Cardiac muscle cell (in vitro differentiated cells and primary cell): Measurements from ENCODE around the gene SCFD1. TPM values are rescaled to one million over a fixed set of nuclear protein-coding genes. Genes with fewer than 3 reads are reported as not detected.
A peak's percentile ranks its signal among the peaks of the same experiment; 100 is the strongest.

Source experiments
- DNase-seq, 2 donors: peaks; one replicate each; pipeline versions ENCODE4 v3.0.0 to v3.0.0-alpha.2; 2010 to 2017; ENCODE audit warnings: low read depth in 1 of 2, low spot score in 1 of 2
- H3K27ac ChIP-seq: fragments of 200-600 bp; sonication (generic); 2 replicates; pipeline ENCODE4 v1.5.1; 2016
- H3K27me3 ChIP-seq: fragments of 200-600 bp; sonication (generic); 2 replicates; pipeline ENCODE4 v1.6.0; 2016; ENCODE audit warnings: control low read depth
- H3K36me3 ChIP-seq: fragments of 200-600 bp; sonication (generic); 2 replicates; pipeline ENCODE4 v1.5.1; 2016; ENCODE audit warnings: control low read depth
- H3K4me1 ChIP-seq: fragments of 200-600 bp; sonication (generic); 2 replicates; pipeline ENCODE4 v1.8.1; 2017; ENCODE audit warnings: low read depth, mild to moderate bottlenecking, mixed run types
- H3K4me3 ChIP-seq: fragments of 200-600 bp; sonication (generic); 2 replicates; pipeline ENCODE4 v1.5.1; 2016; ENCODE audit warnings: mild to moderate bottlenecking
- H3K9me3 ChIP-seq: fragments of 200-600 bp; sonication (generic); 2 replicates; pipeline ENCODE4 v1.5.1; 2017; ENCODE audit warnings: low read depth, mild to moderate bottlenecking, control low read depth
- polyA plus RNA-seq: library from polyadenylated mRNA; unstranded; fragments of >200 nt; fragmentation: Nextera tagmentation; extraction: Ambion mirVana; gene quantifications from 2 replicates; pipeline ENCODE4 v1.2.1, GENCODE V29; 2016
- total RNA-seq: library from RNA; depleted of rRNA; stranded (reverse); fragments of >200 nt; gene quantifications from 2 replicates; pipeline ENCODE4 v1.2.3, GENCODE V29; 2016
- TF ChIP-seq, protein P1 (sequence below): IDR thresholded peaks from 2 replicates; pipeline ENCODE4 v1.5.1; 2012; ENCODE audit warnings: low read depth, mild to moderate bottlenecking, low read length

Gene SCFD1
- total and polyA plus RNA-seq, 2 experiments from 2014 or later, result 51.7 to 76.3 TPM

DNA sequence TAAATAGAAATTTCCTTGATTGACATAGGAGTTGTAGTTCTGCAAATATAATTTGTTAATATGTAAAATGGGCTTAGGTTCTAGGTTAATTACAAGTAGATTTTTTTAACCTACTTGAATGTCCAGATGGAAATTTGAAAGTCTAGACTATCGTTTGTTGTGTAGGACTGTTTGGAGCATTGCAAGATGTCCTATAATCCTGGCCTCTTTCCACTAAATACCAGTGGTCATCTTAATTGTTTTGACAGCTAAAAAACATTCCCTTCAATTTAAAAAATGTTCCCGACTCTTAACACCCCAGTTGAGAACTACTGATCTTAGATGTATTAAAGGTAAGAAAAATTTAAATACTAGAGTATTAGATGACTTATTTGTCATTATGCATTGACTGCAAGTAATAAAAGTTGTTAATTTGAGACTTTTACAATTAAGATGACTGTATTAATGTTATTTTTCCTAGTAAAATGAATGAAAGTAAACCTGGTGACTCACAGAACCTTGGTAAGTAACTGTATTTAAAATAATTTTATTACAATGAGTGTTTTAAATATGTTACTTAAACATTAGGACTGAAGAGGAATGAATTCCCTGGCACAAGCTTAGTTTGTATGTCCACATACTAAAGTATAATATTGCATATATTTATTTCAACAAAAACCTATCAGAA, 41.4 kb upstream of the SCFD1 start:
- H3K4me3 ChIP-seq, result no peak overlapping the region
- peak in 1 of 2 donors; percentile 19 for DNase-seq
- no peaks in the 10 kb centered on the region for H3K27me3 ChIP-seq
- H3K9me3 ChIP-seq, result no peaks in the 10 kb centered on the region
- H3K4me1 ChIP-seq, result no peaks in the 10 kb centered on the region
- TF ChIP-seq, protein P1, sequence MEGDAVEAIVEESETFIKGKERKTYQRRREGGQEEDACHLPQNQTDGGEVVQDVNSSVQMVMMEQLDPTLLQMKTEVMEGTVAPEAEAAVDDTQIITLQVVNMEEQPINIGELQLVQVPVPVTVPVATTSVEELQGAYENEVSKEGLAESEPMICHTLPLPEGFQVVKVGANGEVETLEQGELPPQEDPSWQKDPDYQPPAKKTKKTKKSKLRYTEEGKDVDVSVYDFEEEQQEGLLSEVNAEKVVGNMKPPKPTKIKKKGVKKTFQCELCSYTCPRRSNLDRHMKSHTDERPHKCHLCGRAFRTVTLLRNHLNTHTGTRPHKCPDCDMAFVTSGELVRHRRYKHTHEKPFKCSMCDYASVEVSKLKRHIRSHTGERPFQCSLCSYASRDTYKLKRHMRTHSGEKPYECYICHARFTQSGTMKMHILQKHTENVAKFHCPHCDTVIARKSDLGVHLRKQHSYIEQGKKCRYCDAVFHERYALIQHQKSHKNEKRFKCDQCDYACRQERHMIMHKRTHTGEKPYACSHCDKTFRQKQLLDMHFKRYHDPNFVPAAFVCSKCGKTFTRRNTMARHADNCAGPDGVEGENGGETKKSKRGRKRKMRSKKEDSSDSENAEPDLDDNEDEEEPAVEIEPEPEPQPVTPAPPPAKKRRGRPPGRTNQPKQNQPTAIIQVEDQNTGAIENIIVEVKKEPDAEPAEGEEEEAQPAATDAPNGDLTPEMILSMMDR, result no peak
- no peaks in the 10 kb centered on the region for H3K36me3 ChIP-seq
- no peak overlapping the region for H3K27ac ChIP-seq

DNA sequence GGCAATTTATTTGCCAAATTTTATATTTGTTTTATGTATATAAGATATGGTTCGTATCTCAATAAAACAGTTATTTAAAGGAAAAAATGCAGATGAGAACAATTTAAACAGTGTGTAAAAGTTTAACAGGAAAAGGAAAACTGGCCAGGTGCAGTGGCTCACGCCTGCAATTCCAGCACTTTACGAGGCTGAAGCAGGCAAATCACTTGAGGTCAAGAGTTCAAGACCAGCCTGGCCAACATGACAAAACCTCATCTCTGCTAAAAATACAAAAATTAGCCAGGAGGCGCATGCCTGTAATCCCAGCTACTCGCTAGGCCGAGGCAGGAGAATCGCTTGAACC, 40.9 kb upstream of the SCFD1 start:
- no peak overlapping the region for H3K27ac ChIP-seq
- DNase-seq, result no peak
- H3K4me3 ChIP-seq, result no peak overlapping the region
- TF ChIP-seq, protein P1, result no peak
- H3K4me1 ChIP-seq, result no peaks in the 10 kb centered on the region
- H3K36me3 ChIP-seq, result no peaks in the 10 kb centered on the region
- no peaks in the 10 kb centered on the region for H3K27me3 ChIP-seq
- no peaks in the 10 kb centered on the region for H3K9me3 ChIP-seq

DNA sequence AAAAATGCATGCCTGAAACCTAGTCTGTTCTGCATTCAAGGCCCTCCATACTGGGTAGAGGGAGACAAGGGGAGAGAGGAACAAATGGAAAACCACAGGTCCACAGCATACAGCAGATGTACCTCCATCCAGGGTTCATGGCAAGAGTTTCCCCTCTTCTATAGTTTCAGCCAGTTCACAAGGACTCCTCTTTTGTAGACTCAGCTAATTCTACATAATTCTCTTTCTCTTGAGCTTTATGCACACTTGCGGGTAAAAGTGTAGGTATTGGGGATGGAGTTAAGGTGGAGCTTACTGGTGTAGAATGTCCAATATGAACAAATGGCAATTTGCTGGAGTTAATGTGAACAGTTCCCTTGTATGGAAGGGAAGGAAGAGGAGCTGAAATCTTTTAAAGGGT, 39.7 kb upstream of the SCFD1 start:
- no peaks in the 10 kb centered on the region for H3K27me3 ChIP-seq
- H3K27ac ChIP-seq, result no peak overlapping the region
- H3K4me3 ChIP-seq, result no peak overlapping the region
- TF ChIP-seq, protein P1, result no peak
- no peaks in the 10 kb centered on the region for H3K9me3 ChIP-seq
- no peaks in the 10 kb centered on the region for H3K4me1 ChIP-seq
- no peak for DNase-seq
- H3K36me3 ChIP-seq, result no peaks in the 10 kb centered on the region

DNA sequence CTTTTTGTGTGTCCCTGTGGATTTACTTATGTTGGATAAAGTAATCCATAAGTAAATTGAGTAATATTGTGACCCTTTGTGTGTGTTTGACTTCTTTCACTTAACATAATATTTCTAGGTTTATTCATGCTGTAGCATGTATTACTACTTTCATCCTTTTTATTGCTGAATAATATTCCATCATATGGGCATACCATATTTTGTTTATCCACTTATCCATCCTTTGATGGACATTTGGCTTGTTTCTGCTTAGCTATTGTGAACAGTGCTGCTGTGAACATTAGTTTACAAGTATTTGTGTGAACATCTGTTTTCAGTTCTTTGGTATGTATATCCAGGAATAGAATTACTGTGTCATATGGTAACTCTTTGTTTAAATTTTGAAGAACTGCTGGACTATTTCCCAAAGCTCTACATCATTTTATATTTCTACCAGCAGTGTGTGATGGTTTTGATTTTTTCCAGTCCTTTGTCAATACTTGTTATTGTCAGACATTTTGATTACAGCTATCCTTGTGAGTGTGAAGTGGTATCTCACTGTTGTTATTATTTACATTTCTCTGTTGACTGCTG, 38.0 kb upstream of the SCFD1 start:
- DNase-seq, result no peak
- TF ChIP-seq, protein P1, result no peak

DNA sequence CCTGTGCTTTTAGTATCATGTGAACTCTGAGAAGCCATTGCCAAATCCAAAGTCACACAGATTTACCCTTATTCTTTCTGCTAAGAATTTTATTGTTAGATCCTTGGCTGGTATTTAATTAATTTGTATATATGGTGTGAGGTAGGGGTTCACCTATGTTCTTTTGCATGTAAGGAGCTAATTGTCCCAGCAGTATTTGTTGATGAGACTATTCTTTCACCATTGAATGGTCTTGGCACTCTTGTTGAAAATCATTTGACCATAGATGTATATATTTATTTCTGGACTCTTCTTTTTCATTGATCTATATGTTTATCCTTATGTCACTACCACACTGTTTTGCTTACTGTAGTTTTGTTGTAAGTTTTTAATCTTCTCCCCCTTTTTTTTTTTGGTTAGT, 36.9 kb upstream of the SCFD1 start:
- Histone ChIP-seq H3K27ac (no peak overlapping the region), H3K9me3 (no peaks in the 10 kb centered on the region), H3K27me3 (no peaks in the 10 kb centered on the region), H3K4me1 (no peaks in the 10 kb centered on the region), H3K36me3 (peaks cover 5% of the 10 kb centered on the region), H3K4me3 (no peak overlapping the region)
- TF ChIP-seq, protein P1, result no peak
- DNase-seq, result no peak

More for the DNA sequence above, 38.0 kb upstream of the SCFD1 start:
- no peaks in the 10 kb centered on the region for H3K27me3 ChIP-seq
- no peak overlapping the region for H3K4me3 ChIP-seq
- H3K27ac ChIP-seq, result no peak overlapping the region
- H3K4me1 ChIP-seq, result no peaks in the 10 kb centered on the region
- H3K36me3 ChIP-seq, result peaks cover under 1% of the 10 kb centered on the region
- H3K9me3 ChIP-seq, result no peaks in the 10 kb centered on the region
